Measurements from ENCODE around the gene SLC8A2.

DNA sequence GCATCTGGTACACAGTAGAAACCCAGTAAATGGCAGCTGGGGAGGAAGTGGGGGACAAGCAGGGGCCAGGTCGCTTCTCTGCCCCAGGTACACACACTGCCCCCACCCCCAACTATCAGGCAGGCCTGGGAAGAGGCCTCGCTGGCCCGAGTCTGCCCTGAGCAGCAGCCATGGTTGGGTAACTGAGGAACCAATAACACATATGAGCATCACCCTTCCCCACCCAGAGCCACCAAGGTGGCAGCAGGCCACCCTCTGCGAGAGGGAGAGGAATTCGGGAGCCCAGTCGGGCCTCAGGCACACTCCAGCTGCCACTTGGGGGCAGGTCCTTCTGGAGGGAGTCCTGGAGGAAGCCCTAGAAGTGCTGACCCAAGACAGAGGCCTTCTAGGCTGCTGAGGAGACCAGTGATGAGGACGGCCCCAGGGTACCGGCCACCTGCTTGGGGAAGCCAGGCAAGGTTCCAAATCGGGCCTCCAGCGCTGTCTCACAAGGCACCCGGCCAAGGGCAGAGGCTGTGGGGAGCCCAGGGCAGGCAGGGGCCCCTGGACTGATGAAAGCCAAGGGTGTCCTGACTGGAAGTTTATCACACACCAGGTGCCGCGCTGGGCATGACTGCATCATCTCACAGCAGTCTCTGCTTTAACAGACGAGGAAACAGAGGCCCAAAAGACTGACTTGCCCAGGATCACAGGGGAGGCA lies 26.3 kb upstream of the SLC8A2 start:
- TF ChIP-seq POLR2A (IDR thresholded peaks at IDR 0.05): no peak
- TF ChIP-seq, protein P1, sequence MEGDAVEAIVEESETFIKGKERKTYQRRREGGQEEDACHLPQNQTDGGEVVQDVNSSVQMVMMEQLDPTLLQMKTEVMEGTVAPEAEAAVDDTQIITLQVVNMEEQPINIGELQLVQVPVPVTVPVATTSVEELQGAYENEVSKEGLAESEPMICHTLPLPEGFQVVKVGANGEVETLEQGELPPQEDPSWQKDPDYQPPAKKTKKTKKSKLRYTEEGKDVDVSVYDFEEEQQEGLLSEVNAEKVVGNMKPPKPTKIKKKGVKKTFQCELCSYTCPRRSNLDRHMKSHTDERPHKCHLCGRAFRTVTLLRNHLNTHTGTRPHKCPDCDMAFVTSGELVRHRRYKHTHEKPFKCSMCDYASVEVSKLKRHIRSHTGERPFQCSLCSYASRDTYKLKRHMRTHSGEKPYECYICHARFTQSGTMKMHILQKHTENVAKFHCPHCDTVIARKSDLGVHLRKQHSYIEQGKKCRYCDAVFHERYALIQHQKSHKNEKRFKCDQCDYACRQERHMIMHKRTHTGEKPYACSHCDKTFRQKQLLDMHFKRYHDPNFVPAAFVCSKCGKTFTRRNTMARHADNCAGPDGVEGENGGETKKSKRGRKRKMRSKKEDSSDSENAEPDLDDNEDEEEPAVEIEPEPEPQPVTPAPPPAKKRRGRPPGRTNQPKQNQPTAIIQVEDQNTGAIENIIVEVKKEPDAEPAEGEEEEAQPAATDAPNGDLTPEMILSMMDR (IDR thresholded peaks at IDR 0.05): no peak
